ENCODE data around the gene TRIM58. TPM values are rescaled to one million over a fixed set of nuclear protein-coding genes. Genes with fewer than 3 reads are reported as not detected.

The TRIM58 gene
- total and polyA plus RNA-seq, 2 donors (not counting 1 experiment from before 2014, with no cell fraction given) = 0.50 to 3.5 TPM

- no peak within 1 kb of the TSS for H2AFZ ChIP-seq (ENCODE audit: low read length)
- no peak within 1 kb of the TSS for H3K4me2 ChIP-seq (ENCODE audit: extremely low read depth, insufficient read depth, low read length)
- H3K9me3 ChIP-seq (ENCODE audit: control insufficient read depth, insufficient read depth, low read depth, low read length) = no peaks in the 10 kb centered on the region
- no peaks in the 10 kb centered on the region for H4K20me1 ChIP-seq (ENCODE audit: control insufficient read depth, extremely low read depth, insufficient read depth, low read length)
- no peak within 1 kb of the TSS for H3K27ac ChIP-seq (ENCODE audit: insufficient read depth, low read length)
- no peak within 1 kb of the TSS for H3K4me3 ChIP-seq (replicated peaks in 1 of 4; ENCODE audit: control extremely low read depth in 1 of 4, insufficient read depth in 1 of 4, low read depth in 3 of 4, low read length in 4 of 4)
- no peak within 1 kb of the TSS for H3K9ac ChIP-seq (ENCODE audit: insufficient read depth, low read length)
- no peak for DNase-seq (ENCODE audit: low read depth in 2 of 2)
- H3K4me1 ChIP-seq (ENCODE audit: control insufficient read depth, extremely low read depth, insufficient read depth, low read length) = no peaks in the 10 kb centered on the region
- no peaks in the 10 kb centered on the region for H3K27me3 ChIP-seq (ENCODE audit: control insufficient read depth, insufficient read depth, low read length)
- H3K79me2 ChIP-seq (ENCODE audit: control insufficient read depth, insufficient read depth, low read length) = no peaks in the 10 kb centered on the region
- H3K36me3 ChIP-seq (ENCODE audit: control insufficient read depth, insufficient read depth, low read length) = no peaks in the 10 kb centered on the region
- TF ChIP-seq EZH2 (IDR thresholded peaks at IDR 0.05; ENCODE audit: low read length, missing control alignments) = no peak
- no peak for TF ChIP-seq CTCF (conservative IDR thresholded peaks at IDR 0.05 in 1 of 2, IDR thresholded peaks at IDR 0.05 in 1 of 2; ENCODE audit: low read depth in 1 of 2, low read length in 2 of 2)
Observed at GRCh38 chr1:247924868-247925267, 67.9 kb downstream of the TRIM58 start, which contains the start of gene OR2AJ1. TSS of gene OR2AJ1 (plus strand) at chr1:247924889. CDS start at chr1:247933769, 8,880 bp downstream.

Other genes starting within 250 kb of the TRIM58 start
- not detected in 2 replicates for gene OR13G1, start 177.4 kb upstream of the TRIM58 start, total RNA-seq
- not detected in 2 replicates for gene OR13G1, start 177.4 kb upstream of the TRIM58 start, polyA plus RNA-seq
- not detected in 2 replicates for gene OR6F1, start 140.5 kb upstream of the TRIM58 start, total RNA-seq
- gene OR6F1, start 140.5 kb upstream of the TRIM58 start, polyA plus RNA-seq = not detected in 2 replicates
- gene OR14K1, start 118.6 kb upstream of the TRIM58 start, total RNA-seq = not detected in 2 replicates
- gene OR14K1, start 118.6 kb upstream of the TRIM58 start, polyA plus RNA-seq = not detected in 2 replicates
- gene OR14A2, start 109.0 kb upstream of the TRIM58 start, total RNA-seq = not detected in 2 replicates
- gene OR14A2, start 109.0 kb upstream of the TRIM58 start, polyA plus RNA-seq = not detected in 2 replicates
- not detected in 2 replicates for gene OR1C1, start 96.6 kb upstream of the TRIM58 start, total RNA-seq
- not detected in 2 replicates for gene OR1C1, start 96.6 kb upstream of the TRIM58 start, polyA plus RNA-seq
- gene OR14A16, start 33.1 kb upstream of the TRIM58 start, total RNA-seq = not detected in 2 replicates
- not detected in 2 replicates for gene OR14A16, start 33.1 kb upstream of the TRIM58 start, polyA plus RNA-seq
- gene OR11L1, start 15.3 kb upstream of the TRIM58 start, total RNA-seq = not detected in 2 replicates
- gene OR11L1, start 15.3 kb upstream of the TRIM58 start, polyA plus RNA-seq = not detected in 2 replicates
- not detected in 2 replicates for gene OR2W3, start 38.4 kb downstream of the TRIM58 start, total RNA-seq
- 0.42 and 3.2 TPM in 2 replicates for gene OR2W3, start 38.4 kb downstream of the TRIM58 start, polyA plus RNA-seq
- not detected in 2 replicates for gene OR2T8, start 63.1 kb downstream of the TRIM58 start, total RNA-seq
- 0.09 TPM in 1 of 2 replicates, not detected in the other for gene OR2T8, start 63.1 kb downstream of the TRIM58 start, polyA plus RNA-seq
- gene OR2AJ1, start 67.7 kb downstream of the TRIM58 start, total RNA-seq = not detected in 2 replicates
- not detected in 2 replicates for gene OR2AJ1, start 67.7 kb downstream of the TRIM58 start, polyA plus RNA-seq
- gene OR2L8, start 91.7 kb downstream of the TRIM58 start, total RNA-seq = 0.17 TPM in 1 of 2 replicates, not detected in the other
- gene OR2L8, start 91.7 kb downstream of the TRIM58 start, polyA plus RNA-seq = not detected in 2 replicates
- gene OR2AK2, start 108.0 kb downstream of the TRIM58 start, total RNA-seq = not detected in 2 replicates
- gene OR2AK2, start 108.0 kb downstream of the TRIM58 start, polyA plus RNA-seq = not detected in 2 replicates
- not detected in 2 replicates for gene OR2L5, start 156.5 kb downstream of the TRIM58 start, total RNA-seq
- not detected in 2 replicates for gene OR2L5, start 156.5 kb downstream of the TRIM58 start, polyA plus RNA-seq
- gene OR2L2, start 172.9 kb downstream of the TRIM58 start, total RNA-seq = under 0.01 TPM in 1 of 2 replicates, not detected in the other
- 0.03 TPM in 1 of 2 replicates, not detected in the other for gene OR2L2, start 172.9 kb downstream of the TRIM58 start, polyA plus RNA-seq
- under 0.01 TPM in 1 of 2 replicates, not detected in the other for gene OR2L3, start 189.6 kb downstream of the TRIM58 start, total RNA-seq
- not detected in 2 replicates for gene OR2L3, start 189.6 kb downstream of the TRIM58 start, polyA plus RNA-seq
- not detected in 2 replicates for gene OR2L13, start 238.0 kb downstream of the TRIM58 start, total RNA-seq
- gene OR2L13, start 238.0 kb downstream of the TRIM58 start, polyA plus RNA-seq = 0.03 TPM in 1 of 2 replicates, not detected in the other